Keratinocyte (primary cell): Measurements from ENCODE around the gene USP20.

Source experiments
- CTCF ChIP-seq, 3 experiments: IDR thresholded peaks in 1 of 3; conservative IDR thresholded peaks in 1 of 3; optimal IDR thresholded peaks in 1 of 3; 2 replicates in 2 of 3; 3 replicates in 1 of 3; pipeline versions ENCODE3 to v1.5.1; 2011; ENCODE audit warnings: low read length in 3 of 3, mild to moderate bottlenecking in 3 of 3, moderate library complexity in 2 of 3, control low read depth in 1 of 3, inconsistent platforms in 1 of 3; ENCODE audit not compliant: insufficient read depth in 2 of 3; ENCODE audit errors: extremely low read depth in 1 of 3
- EZH2 ChIP-seq: IDR thresholded peaks from one replicate; pipeline ENCODE4 v1.6.1; 2012; ENCODE audit warnings: inconsistent platforms, mild to moderate bottlenecking, low read length, moderate library complexity

- TF ChIP-seq CTCF (optimal IDR thresholded peaks at IDR 0.05 in 1 of 3, IDR thresholded peaks at IDR 0.05 in 1 of 3, conservative IDR thresholded peaks at IDR 0.05 in 1 of 3; ENCODE audit: extremely low read depth in 1 of 3, insufficient read depth in 2 of 3, low read length in 3 of 3) (no peak), EZH2 (no peak)
Measured at GRCh38 chr9:129806061-129806460, 29.2 kb upstream of the USP20 start.
